Heart left ventricle (tissue), 16 donors: ENCODE results near the gene COL7A1. TPM values are rescaled to one million over a fixed set of nuclear protein-coding genes. Genes with fewer than 3 reads are reported as not detected.

Source experiments
- ATAC-seq, 4 donors: fragments of 200-7000 bp; cut with Tn5 transposase; one replicate each; pipeline ENCODE4 v1.9.1; 2020 to 2022; ENCODE audit warnings: moderate library complexity in 4 of 4, mild to moderate bottlenecking in 3 of 4, moderate number of reproducible peaks in 1 of 4
- DNase-seq, 5 donors: peaks; one replicate each; pipeline ENCODE4 v3.0.0-alpha.2; 2020
- H3K27ac ChIP-seq, 12 donors: fragments of 200-600 bp; sonication (generic) in 4 of 12; one replicate each; pipeline versions ENCODE4 v1.5.0 to v1.8.0; 2016 to 2022; ENCODE audit warnings: mild to moderate bottlenecking in 2 of 12
- H3K27me3 ChIP-seq, 9 donors: fragments of 200-600 bp; sonication (generic) in 2 of 9; one replicate each; pipeline versions ENCODE4 v1.5.1 to v1.8.0; 2016 to 2022; ENCODE audit warnings: mild to moderate bottlenecking in 3 of 9
- H3K36me3 ChIP-seq, 9 donors: fragments of 200-600 bp; sonication (generic) in 2 of 9; one replicate each; pipeline versions ENCODE4 v1.5.0 to v1.8.0; 2018 to 2022; ENCODE audit warnings: mild to moderate bottlenecking in 2 of 9
- H3K4me1 ChIP-seq, 12 donors: fragments of 200-600 bp; sonication (generic) in 4 of 12; one replicate each; pipeline versions ENCODE4 v1.5.0 to v1.8.0; 2016 to 2022; ENCODE audit warnings: mild to moderate bottlenecking in 3 of 12
- H3K4me3 ChIP-seq, 12 donors: fragments of 200-600 bp; sonication (generic) in 4 of 12; one replicate each; pipeline versions ENCODE4 v1.5.0 to v1.8.0; 2017 to 2022; ENCODE audit warnings: mild to moderate bottlenecking in 9 of 12, moderate library complexity in 4 of 12
- H3K9me3 ChIP-seq, 12 donors: fragments of 200-600 bp; sonication (generic) in 4 of 12; one replicate each; pipeline versions ENCODE4 v1.5.0 to v1.8.0; 2016 to 2022; ENCODE audit warnings: mild to moderate bottlenecking in 1 of 12
- POLR2A ChIP-seq, 2 donors: fragments of 450-650 bp; IDR thresholded peaks; one replicate each; pipeline ENCODE4 v1.6.1; 2017; ENCODE audit warnings: antibody characterized with exemption in 2 of 2, mild to moderate bottlenecking in 2 of 2, moderate library complexity in 2 of 2
- WGBS, 4 donors: extraction: QIAGEN DNeasy Blood & Tissue Kit in 2 of 4; methylation state at CpG; one replicate each; pipeline versions ENCODE4 v1.1.5 to v1.1.7; 2013 to 2018; 5-methylcytosine and 5-hydroxymethylcytosine counted together
- intact Hi-C, 10 donors: fragments of 100-400 bp; cut with DNase I; formaldehyde crosslinking; loops; one replicate each; pipeline versions ENCODE4 v1.11.1 to v1.14.2; 2022
- polyA plus RNA-seq, 2 donors: library from polyadenylated mRNA; stranded (reverse); fragments of 200-250 nt; gene quantifications; one replicate each; pipeline ENCODE4 v1.2.3, GENCODE V29; 2013
- total RNA-seq, 9 donors: library from RNA; depleted of rRNA in 2 of 9; stranded (reverse); fragments of >200 nt in 2 of 9; fragmentation: NEBNext Ultra II Directional in 3 of 9; extraction: Animal tissue kit (Norgen Biotek cat#: 25700) in 3 of 9; gene quantifications; one replicate each; pipeline versions ENCODE4 v1.1.0 to v1.2.4, GENCODE V29; 2016 to 2023
- TF ChIP-seq, protein P1 (sequence below), 12 donors: fragments of 200-600 bp; sonication (generic) in 4 of 12; IDR thresholded peaks; one replicate each; pipeline versions ENCODE4 v1.5.0 to v1.8.0; 2018 to 2022; ENCODE audit warnings: antibody characterized with exemption in 12 of 12, mild to moderate bottlenecking in 5 of 12
- donor health status: ischemic (EF 13 %, LVEDD 7.1; RV severe dilation, severe dysfunction).
- donor health status: healthy with polysubstance abuse.
- donor health status: DM: no; HTN: yes; CAD: no.
- donor health status: DM: no; HTN: no; CAD: no.
- donor health status: ischemic (EF 25% LVEDD 6.9; RV normal size, moderate dysfunction).
- donor health status: ischemic (EF 25% LVEDD 5.7; RV mildly dilated, moderate dysfunction).
- donor health status: healthy.
- donor health status: DM: yes; HTN: yes; CAD: no.
- donor health status: ischemic (EF 35%, LVEDD 5.7; RV mildly dilated, moderate dysfunction).
- donor health status: nonischemic (EF 11% LVEDD 7.7; RV severe dilation, severe dysfunction).
- donor health status: DM: yes; HTN: yes; CAD: no.
- donor health status: PGD.
- donor health status: ischemic (EF 29% LVEDD 5.4; RV normal size, mild dysfunction).
- donor health status: nonischemic (EF 23%, LVEDD 6.1; RV moderate dilation, normal function).

The COL7A1 gene
- total and polyA plus RNA-seq, 11 donors: 2.4 to 25.2 (median 11.5) TPM

GRCh38 chr3:48628277-48629017 is 33.3 kb upstream of the COL7A1 start:
- intact Hi-C loops: no loop called here
- no peak overlapping the region for H3K4me3 ChIP-seq
- 80 to 86% (median 84%) methylated on average over 13 of the region's 13 CpGs for WGBS, 4 donors
- TF ChIP-seq, protein P1, sequence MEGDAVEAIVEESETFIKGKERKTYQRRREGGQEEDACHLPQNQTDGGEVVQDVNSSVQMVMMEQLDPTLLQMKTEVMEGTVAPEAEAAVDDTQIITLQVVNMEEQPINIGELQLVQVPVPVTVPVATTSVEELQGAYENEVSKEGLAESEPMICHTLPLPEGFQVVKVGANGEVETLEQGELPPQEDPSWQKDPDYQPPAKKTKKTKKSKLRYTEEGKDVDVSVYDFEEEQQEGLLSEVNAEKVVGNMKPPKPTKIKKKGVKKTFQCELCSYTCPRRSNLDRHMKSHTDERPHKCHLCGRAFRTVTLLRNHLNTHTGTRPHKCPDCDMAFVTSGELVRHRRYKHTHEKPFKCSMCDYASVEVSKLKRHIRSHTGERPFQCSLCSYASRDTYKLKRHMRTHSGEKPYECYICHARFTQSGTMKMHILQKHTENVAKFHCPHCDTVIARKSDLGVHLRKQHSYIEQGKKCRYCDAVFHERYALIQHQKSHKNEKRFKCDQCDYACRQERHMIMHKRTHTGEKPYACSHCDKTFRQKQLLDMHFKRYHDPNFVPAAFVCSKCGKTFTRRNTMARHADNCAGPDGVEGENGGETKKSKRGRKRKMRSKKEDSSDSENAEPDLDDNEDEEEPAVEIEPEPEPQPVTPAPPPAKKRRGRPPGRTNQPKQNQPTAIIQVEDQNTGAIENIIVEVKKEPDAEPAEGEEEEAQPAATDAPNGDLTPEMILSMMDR (IDR thresholded peaks at IDR 0.05): no peak
- no peak for TF ChIP-seq POLR2A (IDR thresholded peaks at IDR 0.05)
- H3K4me1 ChIP-seq: no peaks in the 10 kb centered on the region
- ATAC-seq (no peak), DNase-seq (peak in 1 of 5 donors; percentile 13)
- no peaks in the 10 kb centered on the region for H3K9me3 ChIP-seq
- H3K27ac ChIP-seq: no peak overlapping the region
- H3K36me3 ChIP-seq: peaks cover 0 to 78% (median 44%) of the 10 kb centered on the region in 9 donors
- no peaks in the 10 kb centered on the region for H3K27me3 ChIP-seq

- Histone ChIP-seq H3K27me3 (no peaks in the 10 kb centered on the region), H3K4me1 (no peaks in the 10 kb centered on the region), H3K36me3 (peaks cover 0 to 51% (median 33%) of the 10 kb centered on the region in 9 donors), H3K9me3 (no peaks in the 10 kb centered on the region), H3K27ac (no peak overlapping the region), H3K4me3 (no peak overlapping the region)
- intact Hi-C loops: no loop called here
- WGBS, 4 donors: 89 to 95% (median 95%) methylated on average over 3 to 6 of the region's 6 CpGs
- TF ChIP-seq, protein P1 (IDR thresholded peaks at IDR 0.05): no peak
- TF ChIP-seq POLR2A (IDR thresholded peaks at IDR 0.05): no peak
- ATAC-seq (no peak), DNase-seq (no peak)
Observed at GRCh38 chr3:48625600-48625999, 30.5 kb upstream of the COL7A1 start.

GRCh38 chr3:48624767-48625166 is 29.6 kb upstream of the COL7A1 start:
- TF ChIP-seq, protein P1 (IDR thresholded peaks at IDR 0.05): no peak
- no peak for TF ChIP-seq POLR2A (IDR thresholded peaks at IDR 0.05)
- H3K4me1 ChIP-seq: no peaks in the 10 kb centered on the region
- no peak overlapping the region for H3K27ac ChIP-seq
- H3K9me3 ChIP-seq: no peaks in the 10 kb centered on the region
- no peaks in the 10 kb centered on the region for H3K27me3 ChIP-seq
- DNase-seq (peak in 1 of 5 donors; percentile 8), ATAC-seq (no peak)
- 91 to 94% (median 92%) methylated on average over 10 of the region's 10 CpGs for WGBS, 4 donors
- intact Hi-C loops: no loop called here
- H3K4me3 ChIP-seq: no peak overlapping the region
- peaks cover 0 to 43% (median 25%) of the 10 kb centered on the region in 9 donors for H3K36me3 ChIP-seq

DNA sequence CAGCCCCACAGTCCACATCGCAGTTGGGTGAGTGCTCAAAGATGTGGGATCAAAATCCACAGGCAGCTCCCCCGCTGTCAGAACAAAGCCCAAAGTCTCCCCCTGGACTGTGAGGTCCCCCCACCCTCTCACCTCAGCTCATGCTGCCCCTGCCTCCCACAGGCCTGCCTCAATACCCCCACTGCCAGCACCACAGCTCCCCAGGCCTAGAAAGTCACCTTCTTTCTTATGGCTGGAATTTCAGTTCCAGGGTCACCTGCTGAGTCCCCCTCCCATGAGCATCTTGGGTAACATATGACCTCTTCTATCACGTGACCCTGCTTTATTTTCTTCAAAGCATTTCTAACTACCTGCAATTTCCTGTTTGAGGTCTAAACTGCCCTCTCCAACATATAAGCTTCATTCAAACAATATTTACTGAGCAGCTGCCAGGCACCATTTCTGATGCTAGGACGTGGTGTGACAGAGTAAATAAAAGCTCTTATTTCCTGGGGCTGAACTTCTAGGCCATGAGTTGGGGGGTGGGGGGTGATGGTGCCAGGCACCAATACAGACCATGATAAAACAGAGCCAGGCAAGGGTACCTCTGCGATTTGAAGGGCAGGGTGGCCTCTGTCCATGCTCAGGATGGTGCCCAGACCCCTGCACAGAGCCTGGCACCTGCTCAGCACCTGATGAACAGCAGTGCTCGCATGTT is 28.9 kb upstream of the COL7A1 start:
- H3K4me3 ChIP-seq: no peak overlapping the region
- intact Hi-C loops: no loop called here
- no peak for ATAC-seq
- H3K4me1 ChIP-seq: no peaks in the 10 kb centered on the region
- peaks cover 0 to 37% (median 19%) of the 10 kb centered on the region in 9 donors for H3K36me3 ChIP-seq
- no peak for TF ChIP-seq POLR2A (IDR thresholded peaks at IDR 0.05)
- TF ChIP-seq, protein P1 (IDR thresholded peaks at IDR 0.05): no peak
- H3K27me3 ChIP-seq: no peaks in the 10 kb centered on the region
- DNase-seq: no peak
- WGBS, 4 donors: 80 to 87% (median 83%) methylated on average over 5 to 6 of the region's 6 CpGs
- no peaks in the 10 kb centered on the region for H3K9me3 ChIP-seq
- H3K27ac ChIP-seq: no peak overlapping the region
